ENCODE measurements around the gene LRRC8A. TPM values are rescaled to one million over a fixed set of nuclear protein-coding genes. Genes with fewer than 3 reads are reported as not detected.

Gene LRRC8A
- total and polyA plus RNA-seq, 2 of the 13 experiments (the other 11 are each of a cell fraction or from before 2014, with no cell fraction given), result 16.1 to 40.6 TPM

- TF ChIP-seq HNF1A (IDR thresholded peaks at IDR 0.05; ENCODE audit: low read depth), result no peak
- no peak for TF ChIP-seq HNF1A (CRISPR knock-in tag; IDR thresholded peaks at IDR 0.05; ENCODE audit: borderline replicate concordance)
- TF ChIP-seq EP300 (IDR thresholded peaks at IDR 0.05; ENCODE audit: low read depth in 2 of 2, low read length in 2 of 2), result peak in 1 of 2 experiments; percentile 77; a peak in 2 of 4 replicates
- peak; percentile 53; the same call in 1 of the 2 replicates for TF ChIP-seq EP300 (CRISPR knock-in tag; IDR thresholded peaks at IDR 0.05; ENCODE audit: borderline replicate concordance)
- TF ChIP-seq MLXIP (CRISPR knock-in tag; IDR thresholded peaks at IDR 0.05; ENCODE audit: borderline replicate concordance), result no peak
- peak; percentile 66; the same call in 1 of the 2 replicates for TF ChIP-seq ZNF792 (CRISPR knock-in tag; IDR thresholded peaks at IDR 0.05)
- TF ChIP-seq DMTF1 (CRISPR knock-in tag; IDR thresholded peaks at IDR 0.05), result no peak; the same call in 1 of the 2 replicates
- TF ChIP-seq ZNF7 (CRISPR knock-in tag; IDR thresholded peaks at IDR 0.05), result no peak
- TF ChIP-seq, protein P1, sequence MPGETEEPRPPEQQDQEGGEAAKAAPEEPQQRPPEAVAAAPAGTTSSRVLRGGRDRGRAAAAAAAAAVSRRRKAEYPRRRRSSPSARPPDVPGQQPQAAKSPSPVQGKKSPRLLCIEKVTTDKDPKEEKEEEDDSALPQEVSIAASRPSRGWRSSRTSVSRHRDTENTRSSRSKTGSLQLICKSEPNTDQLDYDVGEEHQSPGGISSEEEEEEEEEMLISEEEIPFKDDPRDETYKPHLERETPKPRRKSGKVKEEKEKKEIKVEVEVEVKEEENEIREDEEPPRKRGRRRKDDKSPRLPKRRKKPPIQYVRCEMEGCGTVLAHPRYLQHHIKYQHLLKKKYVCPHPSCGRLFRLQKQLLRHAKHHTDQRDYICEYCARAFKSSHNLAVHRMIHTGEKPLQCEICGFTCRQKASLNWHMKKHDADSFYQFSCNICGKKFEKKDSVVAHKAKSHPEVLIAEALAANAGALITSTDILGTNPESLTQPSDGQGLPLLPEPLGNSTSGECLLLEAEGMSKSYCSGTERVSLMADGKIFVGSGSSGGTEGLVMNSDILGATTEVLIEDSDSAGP (CRISPR knock-in tag; IDR thresholded peaks at IDR 0.05; ENCODE audit: borderline replicate concordance), result peak; percentile 66; the same call in 1 of the 2 replicates
- no peak for TF ChIP-seq ZNF343 (CRISPR knock-in tag; IDR thresholded peaks at IDR 0.05)
- TF ChIP-seq ZNF850 (CRISPR knock-in tag; conservative IDR thresholded peaks at IDR 0.05), result no peak
- TF ChIP-seq, protein P2, sequence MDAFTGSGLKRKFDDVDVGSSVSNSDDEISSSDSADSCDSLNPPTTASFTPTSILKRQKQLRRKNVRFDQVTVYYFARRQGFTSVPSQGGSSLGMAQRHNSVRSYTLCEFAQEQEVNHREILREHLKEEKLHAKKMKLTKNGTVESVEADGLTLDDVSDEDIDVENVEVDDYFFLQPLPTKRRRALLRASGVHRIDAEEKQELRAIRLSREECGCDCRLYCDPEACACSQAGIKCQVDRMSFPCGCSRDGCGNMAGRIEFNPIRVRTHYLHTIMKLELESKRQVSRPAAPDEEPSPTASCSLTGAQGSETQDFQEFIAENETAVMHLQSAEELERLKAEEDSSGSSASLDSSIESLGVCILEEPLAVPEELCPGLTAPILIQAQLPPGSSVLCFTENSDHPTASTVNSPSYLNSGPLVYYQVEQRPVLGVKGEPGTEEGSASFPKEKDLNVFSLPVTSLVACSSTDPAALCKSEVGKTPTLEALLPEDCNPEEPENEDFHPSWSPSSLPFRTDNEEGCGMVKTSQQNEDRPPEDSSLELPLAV (CRISPR knock-in tag; conservative IDR thresholded peaks at IDR 0.05; ENCODE audit: low read depth), result no peak
Measured at GRCh38 chr9:128917151-128917849, 35.4 kb downstream of the LRRC8A start (continued).
